Measurements from ENCODE around the gene TMPRSS13.
"Not testable (repeated sequence)": the region's sequence is repeated elsewhere in the genome, so short reads cannot be mapped to it uniquely, and the experiment has no call there.

TMPRSS13 gene

GRCh38 chr11:117950301-117950700 lies 21.1 kb upstream of the TMPRSS13 start:
- DNase-seq = peak; percentile 80

DNA sequence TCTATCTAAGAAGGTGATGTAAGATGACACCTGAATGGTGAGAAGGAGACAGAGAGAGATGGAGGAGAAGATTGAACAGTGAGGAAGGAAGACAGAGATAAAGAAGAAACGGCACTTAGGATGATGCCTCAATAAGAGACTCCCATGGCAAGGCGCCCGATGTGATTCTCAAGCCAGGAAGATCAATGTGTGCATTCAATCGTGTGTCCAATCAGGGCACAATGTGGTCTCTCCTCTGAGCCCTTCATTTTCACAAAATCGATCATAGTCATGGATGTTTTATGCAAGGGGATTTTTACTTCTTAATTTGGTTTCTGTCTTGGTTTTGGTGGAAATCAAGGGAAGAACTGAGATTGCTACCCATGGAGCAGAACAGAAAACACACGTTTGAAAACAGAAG lies 19.9 kb upstream of the TMPRSS13 start:
- no peak for DNase-seq

DNA sequence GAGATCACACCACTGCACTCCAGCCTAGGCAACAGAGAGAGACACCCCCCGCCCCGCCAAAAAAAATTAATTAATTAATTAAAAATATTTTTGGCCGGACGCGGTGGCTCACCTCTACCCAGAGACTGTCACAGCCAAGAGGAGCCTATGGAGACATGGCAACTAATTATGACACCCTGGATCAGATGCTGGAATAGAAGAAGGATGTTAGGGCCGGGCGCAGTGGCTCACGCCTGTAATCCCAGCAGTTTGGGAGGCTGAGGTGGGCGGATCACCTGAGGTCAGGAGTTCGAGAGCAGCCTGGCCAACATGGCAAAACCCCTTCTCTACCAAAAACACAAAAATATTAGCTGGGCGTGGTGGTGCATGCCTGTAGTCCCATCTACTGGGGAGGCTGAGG lies 19.3 kb upstream of the TMPRSS13 start:
- not testable (repeated sequence) for DNase-seq

- DNase-seq = not testable (repeated sequence)
Observed at GRCh38 chr11:117947751-117948150, 18.5 kb upstream of the TMPRSS13 start.

DNA sequence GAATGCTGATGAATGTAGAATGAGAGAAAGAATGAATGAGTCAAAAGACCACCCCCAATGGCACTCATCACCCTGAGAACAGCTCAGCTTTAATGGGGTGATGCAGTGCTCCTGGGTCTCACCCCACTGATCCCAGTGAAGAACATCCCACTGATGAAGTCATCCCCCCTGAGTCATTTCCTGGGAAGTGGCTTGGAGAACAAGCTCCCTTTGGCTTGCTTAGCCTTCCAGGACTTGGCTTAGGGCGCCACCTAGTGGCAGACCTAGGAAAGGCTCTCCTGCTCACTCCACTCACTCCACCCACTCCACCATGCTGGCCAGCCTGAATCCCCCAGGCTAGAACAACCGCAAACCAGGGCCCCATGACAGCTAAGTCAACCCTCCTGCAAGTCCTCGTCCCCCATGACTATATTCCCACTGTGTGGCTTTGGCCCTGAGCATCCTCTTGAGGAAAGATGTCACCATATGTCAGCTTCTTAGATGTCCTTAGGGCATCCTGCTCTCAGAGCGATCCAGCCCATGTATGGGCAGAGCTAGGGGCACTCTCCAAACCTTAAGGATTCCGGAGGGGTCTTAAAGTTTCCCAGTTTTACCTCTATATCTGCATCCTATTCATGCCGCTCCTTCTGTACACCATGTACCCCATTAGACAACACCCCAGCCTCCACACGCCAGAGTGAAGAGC lies 17.8 kb upstream of the TMPRSS13 start:
- DNase-seq = peak; percentile 82

- DNase-seq = no peak
Observed at GRCh38 chr11:117946156-117946841, 17.1 kb upstream of the TMPRSS13 start.

GRCh38 chr11:117945047-117945810 lies 16.0 kb upstream of the TMPRSS13 start:
- DNase-seq = no peak

DNA sequence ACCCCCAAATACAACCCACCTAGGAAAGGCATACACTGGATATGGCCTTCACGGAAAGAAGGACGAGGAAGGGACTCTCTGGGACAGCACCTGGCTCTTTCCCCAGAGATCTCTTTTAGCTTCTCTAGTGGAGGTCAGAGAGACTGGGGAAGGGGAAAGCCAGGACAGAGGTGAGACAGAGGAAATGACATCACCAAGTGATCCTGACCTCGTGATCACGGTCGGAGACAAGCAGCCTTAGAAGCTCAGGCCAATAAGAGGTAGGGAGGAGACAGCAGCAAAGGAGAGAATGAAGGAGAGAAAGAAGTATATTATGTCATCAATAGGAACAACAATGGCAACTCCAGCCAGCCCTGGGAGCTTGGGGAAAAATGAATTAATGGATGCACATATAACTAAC lies 15.4 kb upstream of the TMPRSS13 start:
- no peak for DNase-seq

DNA sequence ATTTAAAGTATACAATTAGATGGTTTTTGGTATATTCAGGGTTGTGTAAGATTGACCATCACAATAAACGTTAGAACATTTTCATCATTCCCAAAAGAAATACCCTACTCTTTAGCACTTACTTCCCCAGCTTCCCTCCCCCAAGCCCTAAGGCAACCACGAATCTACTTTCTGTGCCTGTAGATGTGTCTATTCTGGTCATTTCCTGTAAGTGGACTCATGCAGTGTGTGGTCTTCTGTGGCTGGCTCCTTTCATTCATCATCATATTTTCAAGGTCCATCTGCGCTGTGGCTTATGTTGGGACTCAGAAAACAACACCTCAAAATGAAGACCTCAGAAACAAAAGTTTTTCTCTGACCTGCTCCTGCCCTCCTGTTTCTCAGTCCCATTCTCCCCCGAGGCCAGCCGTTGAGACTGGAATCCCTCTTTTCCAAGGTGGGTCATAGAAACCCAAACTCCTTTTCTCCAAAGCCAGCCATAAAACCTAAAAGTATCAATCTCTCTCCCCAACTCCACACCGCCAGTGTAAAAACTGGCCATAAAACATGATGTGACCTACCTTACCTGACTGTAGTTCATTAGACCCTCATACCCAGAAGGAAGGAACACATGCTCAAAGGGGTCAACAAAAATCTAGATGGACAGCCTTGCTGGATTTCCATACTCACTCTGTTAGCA lies 12.9 kb upstream of the TMPRSS13 start:
- DNase-seq = no peak

DNA sequence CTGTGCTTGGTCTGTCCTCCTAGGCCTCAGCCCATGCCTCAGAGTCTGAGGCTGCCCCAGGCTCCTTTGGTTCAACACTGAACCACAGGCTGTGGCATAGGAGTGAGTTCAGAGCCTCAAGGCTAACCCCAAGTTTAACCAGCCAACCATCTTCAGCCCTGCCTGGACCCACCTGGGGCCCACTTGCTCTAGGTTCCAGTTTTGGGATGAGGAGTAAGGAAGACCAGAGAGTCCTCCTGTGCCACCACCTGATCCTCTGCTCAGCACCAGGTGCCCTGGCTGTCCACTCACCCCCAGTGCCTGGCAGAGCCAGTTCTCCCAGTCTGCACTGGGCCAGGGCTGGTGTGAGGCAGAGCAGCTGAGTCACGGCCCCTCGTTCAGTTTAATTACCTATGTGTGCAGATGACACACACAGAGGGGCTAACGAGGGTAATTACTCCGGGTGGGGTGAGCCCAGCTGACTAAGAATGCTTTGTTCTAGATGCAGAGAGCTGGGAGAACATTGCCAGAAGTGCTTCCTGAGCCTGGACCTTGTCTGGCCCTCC lies 12.0 kb upstream of the TMPRSS13 start:
- no peak for DNase-seq

- DNase-seq = no peak
Observed at GRCh38 chr11:117940736-117941135, 11.5 kb upstream of the TMPRSS13 start.

DNA sequence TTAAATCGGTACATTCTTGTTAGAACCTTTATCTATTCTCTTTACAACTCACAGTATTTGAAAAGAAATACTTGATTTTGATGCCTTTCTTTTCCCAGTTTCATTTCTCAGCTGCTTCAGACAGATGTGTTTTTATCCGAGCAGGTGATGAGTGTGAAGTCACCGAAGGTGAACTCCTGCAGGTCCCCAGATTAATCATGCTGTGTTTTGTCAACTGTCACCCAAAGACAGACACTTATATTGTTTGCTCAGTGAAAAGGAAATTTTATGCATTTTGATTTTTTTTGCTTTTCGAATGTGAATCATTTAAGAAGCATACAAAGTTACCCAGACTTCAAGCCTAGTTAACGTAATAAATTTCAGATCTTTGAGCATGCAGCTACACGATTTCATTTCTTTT lies 7.8 kb upstream of the TMPRSS13 start:
- DNase-seq = no peak

GRCh38 chr11:117934526-117935307 lies 5.5 kb upstream of the TMPRSS13 start:
- DNase-seq = no peak

- no peak for DNase-seq
Observed at GRCh38 chr11:117933930-117934329, 4.7 kb upstream of the TMPRSS13 start.

DNA sequence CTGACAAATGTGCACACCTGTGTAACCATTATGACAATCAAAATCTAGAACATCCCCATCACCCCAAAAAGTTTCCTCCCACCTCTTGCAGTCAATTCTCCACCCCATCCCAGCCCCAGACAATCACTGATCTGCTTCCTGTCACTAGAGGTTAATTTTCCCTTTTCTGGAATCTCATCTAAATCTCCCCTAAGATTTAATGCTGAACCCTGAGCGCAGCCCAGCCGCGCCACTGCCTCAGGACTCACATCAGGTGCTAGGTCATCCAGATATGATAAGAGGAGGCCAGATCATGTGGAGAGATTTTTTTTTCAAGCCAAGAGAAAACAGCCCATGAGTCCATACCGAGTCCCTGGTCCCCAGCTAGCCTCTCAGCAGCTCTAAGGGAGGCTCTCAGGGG lies 4.3 kb upstream of the TMPRSS13 start:
- DNase-seq = no peak

- no peak for DNase-seq
Observed at GRCh38 chr11:117932947-117933346, 3.7 kb upstream of the TMPRSS13 start.

GRCh38 chr11:117932426-117932825 lies 3.2 kb upstream of the TMPRSS13 start:
- no peak for DNase-seq

GRCh38 chr11:117931971-117932370 lies 2.8 kb upstream of the TMPRSS13 start:
- DNase-seq = no peak

DNA sequence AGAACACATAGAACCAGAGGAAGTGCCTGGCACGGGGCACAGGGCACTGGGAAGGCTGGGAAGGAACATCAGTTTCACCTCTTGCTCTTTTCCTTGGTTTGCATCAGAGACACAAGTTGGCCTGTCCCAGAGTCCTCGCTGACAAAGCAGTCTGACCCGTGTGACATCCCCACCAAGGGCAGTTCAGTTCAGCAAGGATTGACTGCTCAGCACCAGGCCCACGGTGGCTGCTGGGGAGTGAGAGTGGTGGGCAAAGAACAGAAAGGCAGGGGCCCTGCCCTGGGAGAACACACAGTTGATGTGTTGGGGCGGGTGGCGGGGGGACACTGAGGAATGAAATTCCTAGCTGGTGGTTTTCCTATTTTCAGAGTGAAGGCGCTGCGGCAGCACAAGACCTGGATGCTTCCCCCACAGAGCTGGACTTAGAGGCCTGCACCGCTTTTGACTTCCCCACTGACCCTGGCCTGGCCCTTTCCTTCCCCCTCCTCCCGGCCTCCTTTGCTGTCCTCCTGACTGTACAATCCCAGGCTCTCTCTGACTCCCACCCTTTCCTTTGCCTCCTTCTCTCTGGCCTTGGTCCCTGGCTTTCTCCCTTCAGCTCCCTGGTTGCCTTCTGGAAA lies 2.2 kb upstream of the TMPRSS13 start:
- no peak for DNase-seq

DNA sequence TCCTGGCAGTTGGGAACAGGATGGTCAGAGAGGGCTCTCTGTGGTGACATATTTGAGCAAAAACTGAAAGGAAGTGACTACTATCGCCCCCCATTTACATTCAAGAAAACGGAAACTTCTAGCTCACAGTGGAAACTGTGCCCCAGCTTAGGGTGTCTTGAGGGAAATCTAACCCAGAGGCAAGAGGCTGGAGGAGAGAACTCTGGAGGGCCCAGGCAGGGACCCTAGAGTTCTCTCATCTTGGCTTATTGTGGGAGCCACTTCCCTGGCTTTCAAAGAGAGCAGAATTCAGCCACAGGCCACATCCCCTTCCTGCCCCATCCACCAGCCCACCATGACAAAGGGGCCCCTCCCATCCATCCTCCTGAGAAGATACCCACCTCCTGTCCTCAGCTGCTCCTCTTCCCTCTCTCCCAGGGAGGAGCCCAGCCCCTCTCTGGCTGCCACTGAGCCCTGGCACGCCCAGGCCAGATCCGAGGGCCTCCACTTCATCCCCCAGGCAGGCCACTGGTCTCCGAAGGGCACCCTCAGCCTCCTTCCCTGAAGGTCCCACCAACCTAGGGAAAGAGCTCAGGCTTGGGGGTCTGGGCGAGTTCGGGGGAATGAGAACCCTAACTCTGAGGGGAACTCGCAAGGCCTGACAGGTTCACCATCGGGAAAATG lies 1.6 kb upstream of the TMPRSS13 start:
- DNase-seq = no peak

DNA sequence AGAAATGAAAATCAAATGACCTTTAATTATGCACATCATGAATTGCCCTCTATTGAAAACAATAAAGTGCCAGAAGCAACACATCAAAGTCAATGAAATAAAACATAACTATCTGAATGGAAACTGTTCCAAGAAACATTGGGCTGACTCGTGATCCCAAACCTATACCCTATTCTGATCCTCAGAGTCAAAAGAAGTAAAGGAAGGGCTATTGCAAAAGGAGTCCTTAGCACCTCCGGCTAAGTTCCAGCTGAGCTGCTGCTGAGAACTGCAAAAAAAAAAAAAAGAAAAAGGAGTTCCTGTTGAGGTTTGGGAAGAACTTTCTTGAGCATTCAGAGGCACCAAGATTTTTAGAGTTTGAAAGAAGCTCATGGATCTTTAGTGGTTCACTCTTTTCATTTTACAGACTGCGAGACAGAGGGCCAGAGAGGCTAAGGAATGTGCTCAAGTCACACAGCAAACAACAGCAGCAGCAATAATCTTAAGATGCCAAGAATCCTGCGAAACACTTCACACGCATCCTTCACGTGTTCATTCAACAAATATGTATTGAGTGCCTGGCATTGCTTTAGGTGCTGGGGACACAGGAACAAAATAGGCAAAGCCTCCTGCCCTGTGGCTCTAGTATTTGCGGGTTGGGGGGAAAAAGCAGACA lies 841 bp upstream of the TMPRSS13 start:
- DNase-seq = no peak

All from CD4-positive, alpha-beta T cell treated with Interleukin-12 subunit alpha and Interleukin-12 subunit beta, for 1 hour (primary cell).